Measurements from ENCODE around the gene FERMT1. TPM values are rescaled to one million over a fixed set of nuclear protein-coding genes. Genes with fewer than 3 reads are reported as not detected.

FERMT1 gene
- total and polyA plus RNA-seq, 2 donors (not counting 3 experiments of a cell fraction or from before 2014, with no cell fraction given) = 0.11 to 1.5 TPM

DNA sequence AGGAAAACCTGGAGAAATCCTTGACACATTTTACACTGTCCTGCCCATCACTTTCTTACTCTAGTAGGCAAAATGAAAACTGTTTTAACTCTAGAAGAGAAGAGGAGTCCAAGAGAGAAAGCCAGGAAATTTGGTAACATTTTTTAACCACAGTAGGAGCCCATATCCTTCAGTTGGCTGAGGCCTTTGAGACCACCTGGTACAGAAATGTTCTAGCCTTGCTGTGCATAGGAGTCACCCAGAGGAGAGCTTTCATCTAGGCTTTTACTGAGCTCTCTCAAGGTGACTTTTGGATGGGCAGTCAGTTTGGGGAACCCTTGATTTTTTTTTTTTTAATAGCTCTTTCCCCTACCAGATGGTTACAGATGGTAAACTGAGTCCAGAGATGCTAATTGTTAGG is 94.0 kb downstream of the FERMT1 start:
- Histone ChIP-seq H3K9me3 (replicated peaks; ENCODE audit: control insufficient read depth, insufficient read depth, low read length) (peaks cover 3% of the 10 kb centered on the region), H3K4me2 (ENCODE audit: insufficient read depth, low read length) (no peak overlapping the region), H3K79me2 (ENCODE audit: control insufficient read depth, insufficient read depth, low read length) (peaks cover 6% of the 10 kb centered on the region), H3K27ac (ENCODE audit: insufficient read depth, low read depth, low read length) (no peak overlapping the region), H3K9ac (replicated peaks; ENCODE audit: extremely low read depth, insufficient read depth, low read length) (no peak overlapping the region), H2AFZ (ENCODE audit: low read depth, low read length) (no peak overlapping the region), H3K4me1 (ENCODE audit: control insufficient read depth, extremely low read depth, insufficient read depth, low read length) (peaks cover 4% of the 10 kb centered on the region), H3K27me3 (ENCODE audit: control insufficient read depth in 2 of 2, insufficient read depth in 2 of 2, low read length in 2 of 2) (no peaks in the 10 kb centered on the region), H3K36me3 (ENCODE audit: control insufficient read depth in 2 of 2, extremely low read depth in 1 of 2, insufficient read depth in 2 of 2, low read length in 2 of 2) (peaks cover under 1 to 5% of the 10 kb centered on the region in 2 experiments), H4K20me1 (replicated peaks; ENCODE audit: control insufficient read depth, extremely low read depth, insufficient read depth, low read length) (peaks cover 3% of the 10 kb centered on the region), H3K4me3 (replicated peaks in 1 of 3; ENCODE audit: insufficient read depth in 1 of 3, low read depth in 1 of 3, low read length in 3 of 3) (no peak overlapping the region), H3K9me1 (replicated peaks; ENCODE audit: control insufficient read depth, extremely low read depth, insufficient read depth, low read length) (no peaks in the 10 kb centered on the region)
- POLR2A ChIA-PET = no interaction called here
- no peak for DNase-seq (ENCODE audit: low read depth, low spot score)
- BruUV-seq (replicated peaks) = no TSS peak
- TF ChIP-seq FOS (IDR thresholded peaks at IDR 0.05; ENCODE audit: borderline replicate concordance, insufficient read depth, low read length) (no peak), MYC (IDR thresholded peaks at IDR 0.05; ENCODE audit: low read depth, low read length) (no peak), EZH2 (IDR thresholded peaks at IDR 0.05; ENCODE audit: borderline replicate concordance, low read depth, low read length, severe bottlenecking) (no peak), GATA2 (IDR thresholded peaks at IDR 0.05; ENCODE audit: insufficient read depth, insufficient read length, low read depth, low read length) (no peak), POLR2A (IDR thresholded peaks at IDR 0.05; ENCODE audit: low read depth, low read length) (no peak), POLR2AphosphoS5 (IDR thresholded peaks at IDR 0.05; ENCODE audit: insufficient read depth, low read depth, low read length) (no peak), JUN (IDR thresholded peaks at IDR 0.05; ENCODE audit: borderline replicate concordance, insufficient read depth, insufficient read length, low read depth) (no peak)
- TF ChIP-seq, protein P1, sequence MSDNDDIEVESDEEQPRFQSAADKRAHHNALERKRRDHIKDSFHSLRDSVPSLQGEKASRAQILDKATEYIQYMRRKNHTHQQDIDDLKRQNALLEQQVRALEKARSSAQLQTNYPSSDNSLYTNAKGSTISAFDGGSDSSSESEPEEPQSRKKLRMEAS (IDR thresholded peaks at IDR 0.05; ENCODE audit: insufficient read depth, insufficient read length) = no peak
- TF ChIP-seq, protein P2, sequence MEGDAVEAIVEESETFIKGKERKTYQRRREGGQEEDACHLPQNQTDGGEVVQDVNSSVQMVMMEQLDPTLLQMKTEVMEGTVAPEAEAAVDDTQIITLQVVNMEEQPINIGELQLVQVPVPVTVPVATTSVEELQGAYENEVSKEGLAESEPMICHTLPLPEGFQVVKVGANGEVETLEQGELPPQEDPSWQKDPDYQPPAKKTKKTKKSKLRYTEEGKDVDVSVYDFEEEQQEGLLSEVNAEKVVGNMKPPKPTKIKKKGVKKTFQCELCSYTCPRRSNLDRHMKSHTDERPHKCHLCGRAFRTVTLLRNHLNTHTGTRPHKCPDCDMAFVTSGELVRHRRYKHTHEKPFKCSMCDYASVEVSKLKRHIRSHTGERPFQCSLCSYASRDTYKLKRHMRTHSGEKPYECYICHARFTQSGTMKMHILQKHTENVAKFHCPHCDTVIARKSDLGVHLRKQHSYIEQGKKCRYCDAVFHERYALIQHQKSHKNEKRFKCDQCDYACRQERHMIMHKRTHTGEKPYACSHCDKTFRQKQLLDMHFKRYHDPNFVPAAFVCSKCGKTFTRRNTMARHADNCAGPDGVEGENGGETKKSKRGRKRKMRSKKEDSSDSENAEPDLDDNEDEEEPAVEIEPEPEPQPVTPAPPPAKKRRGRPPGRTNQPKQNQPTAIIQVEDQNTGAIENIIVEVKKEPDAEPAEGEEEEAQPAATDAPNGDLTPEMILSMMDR (IDR thresholded peaks at IDR 0.05; ENCODE audit: extremely low read depth in 1 of 2, insufficient read depth in 1 of 2, low read depth in 1 of 2, low read length in 2 of 2) = no peak
- FAIRE-seq = no peak
- intact Hi-C loops (cut with micrococcal nuclease) (no loop called here), dilution Hi-C loops (cut with MboI; ENCODE audit: extremely low pct_ligation_motif_present, low sequenced_read_pairs) (no loop called here)
- CTCF ChIA-PET = no interaction called here

Measured in endothelial cell of umbilical vein (primary cell).